IMR-90 (cell line): ENCODE results near the gene PLCD1. TPM values are rescaled to one million over a fixed set of nuclear protein-coding genes. Genes with fewer than 3 reads are reported as not detected.

Source experiments
- ATAC-seq: fragments of 200-7000 bp; cut with Tn5 transposase; 2 replicates; pipeline ENCODE4 v1.9.1; 2020; ENCODE audit warnings: low read depth, mild to moderate bottlenecking, moderate library complexity
- BruUV-seq: library from RNA; stranded (reverse); fragments of 400-500 nt; replicated peaks from 2 replicates; lab custom pipeline; 2021; lab: Mats Ljungman, UMichigan
- CTCF ChIA-PET: fragments of 300-600 bp; formaldehyde crosslinking; extraction: SDS; loops from one replicate; lab custom pipeline; 2021; ENCODE audit warnings: antibody characterized with exemption; lab: Yijun Ruan, JAX
- POLR2A ChIA-PET: fragments of 300-600 bp; sonication (Branson Sonifier 250); formaldehyde crosslinking; loops from one replicate; lab custom pipeline; 2022; ENCODE audit warnings: antibody characterized with exemption; ENCODE audit not compliant: unreplicated experiment; lab: Charles Lee
- DNase-seq: peaks from one replicate; pipeline ENCODE4 v3.0.0; 2013
- H2AFZ ChIP-seq: replicated peaks from 2 replicates; pipeline ENCODE3; 2013; ENCODE audit warnings: low read length, mild to moderate bottlenecking; ENCODE audit not compliant: poor library complexity
- H2AK5ac ChIP-seq: 2 replicates; pipeline ENCODE4 v1.6.1; 2013; ENCODE audit warnings: low read depth, low read length, inconsistent platforms
- H2AK9ac ChIP-seq: replicated peaks from 2 replicates; pipeline ENCODE3; 2013; ENCODE audit warnings: mild to moderate bottlenecking, low read depth, low read length, moderate library complexity; ENCODE audit not compliant: poor library complexity
- H2BK120ac ChIP-seq: 2 replicates; pipeline ENCODE4 v1.6.1; 2013; ENCODE audit warnings: low read depth, low read length, inconsistent platforms
- H2BK15ac ChIP-seq: 3 replicates; pipeline ENCODE4 v1.6.1; 2013; ENCODE audit warnings: low read depth, low read length, inconsistent platforms
- H2BK20ac ChIP-seq: 2 replicates; pipeline ENCODE4 v1.6.1; 2013; ENCODE audit warnings: low read depth, mild to moderate bottlenecking, inconsistent platforms, low read length, moderate library complexity
- H2BK5ac ChIP-seq: 2 replicates; pipeline ENCODE4 v1.6.1; 2013; ENCODE audit warnings: mild to moderate bottlenecking, low read depth, low read length, inconsistent platforms; ENCODE audit not compliant: poor library complexity, severe bottlenecking
- H3K14ac ChIP-seq: replicated peaks from 2 replicates; pipeline ENCODE4 v1.6.1; 2013; ENCODE audit warnings: low read depth, low read length, inconsistent platforms
- H3K18ac ChIP-seq: 2 replicates; pipeline ENCODE4 v1.6.1; 2013; ENCODE audit warnings: low read depth, low read length, control low read depth
- H3K23ac ChIP-seq: 2 replicates; pipeline ENCODE4 v1.6.1; 2013; ENCODE audit warnings: low read depth, low read length, inconsistent platforms
- H3K27ac ChIP-seq: 2 replicates; pipeline ENCODE4 v1.5.1; 2013; ENCODE audit warnings: mild to moderate bottlenecking, control low read depth, low read length; ENCODE audit not compliant: insufficient read depth
- H3K27me3 ChIP-seq: 2 replicates; pipeline ENCODE4 v1.6.1; 2013; ENCODE audit warnings: low read length; ENCODE audit not compliant: control insufficient read depth, insufficient read depth
- H3K36me3 ChIP-seq: 2 replicates; pipeline ENCODE4 v1.6.1; 2013; ENCODE audit warnings: low read length, mixed read lengths; ENCODE audit not compliant: control insufficient read depth, insufficient read depth
- H3K4ac ChIP-seq: 2 replicates; pipeline ENCODE4 v1.6.1; 2013; ENCODE audit warnings: low read depth, low read length, inconsistent platforms
- H3K4me1 ChIP-seq: 2 replicates; pipeline ENCODE4 v1.6.1; 2013; ENCODE audit warnings: low read length, mixed read lengths; ENCODE audit not compliant: control insufficient read depth, insufficient read depth
- H3K4me2 ChIP-seq: 2 replicates; pipeline ENCODE4 v1.6.1; 2013; ENCODE audit warnings: low read depth, mild to moderate bottlenecking, control low read depth, low read length, moderate library complexity
- H3K4me3 ChIP-seq: 2 replicates; pipeline ENCODE4 v1.5.1; 2013; ENCODE audit warnings: low read depth, mild to moderate bottlenecking, control low read depth, low read length, moderate library complexity; ENCODE audit not compliant: insufficient read depth
- H3K56ac ChIP-seq: 2 replicates; pipeline ENCODE4 v1.6.1; 2013; ENCODE audit warnings: low read length, inconsistent platforms; ENCODE audit not compliant: insufficient read depth; ENCODE audit errors: extremely low read depth
- H3K79me1 ChIP-seq, 2 experiments: 2 replicates each; pipeline ENCODE4 v1.6.1; 2013; ENCODE audit warnings: low read length in 2 of 2, inconsistent platforms in 1 of 2, low read depth in 1 of 2
- H3K9ac ChIP-seq: 2 replicates; pipeline ENCODE4 v1.6.1; 2013; ENCODE audit warnings: low read depth, low read length, control low read depth
- H3K9me1 ChIP-seq: 2 replicates; pipeline ENCODE4 v1.6.1; 2013; ENCODE audit warnings: low read length, inconsistent platforms; ENCODE audit not compliant: insufficient read depth
- H3K9me3 ChIP-seq: 2 replicates; pipeline ENCODE4 v1.6.1; 2013; ENCODE audit warnings: low read length; ENCODE audit not compliant: control insufficient read depth, insufficient read depth
- H4K20me1 ChIP-seq: 2 replicates; pipeline ENCODE4 v1.6.1; 2013; ENCODE audit warnings: low read length, inconsistent platforms; ENCODE audit not compliant: insufficient read depth
- H4K5ac ChIP-seq: 2 replicates; pipeline ENCODE4 v1.6.1; 2013; ENCODE audit warnings: mild to moderate bottlenecking, low read depth, low read length, control low read depth
- H4K8ac ChIP-seq, 2 experiments: 2 replicates each; pipeline ENCODE4 v1.6.1; 2013; ENCODE audit warnings: low read depth in 2 of 2, low read length in 2 of 2, control low read depth in 1 of 2, inconsistent platforms in 1 of 2
- H4K91ac ChIP-seq: 2 replicates; pipeline ENCODE4 v1.6.1; 2013; ENCODE audit warnings: low read depth, low read length, inconsistent platforms; ENCODE audit not compliant: insufficient read depth
- BHLHE40 ChIP-seq: fragments of 150-350 bp; IDR thresholded peaks from 2 replicates; pipeline ENCODE4 v1.6.1; 2016; ENCODE audit warnings: mild to moderate bottlenecking, low read depth, low read length
- CHD1 ChIP-seq: IDR thresholded peaks from 2 replicates; pipeline ENCODE4 v1.6.1; 2012; ENCODE audit warnings: low read depth, low read length, improper control_type of control experiment
- CTCF ChIP-seq: conservative IDR thresholded peaks from 2 replicates; pipeline ENCODE4 v1.5.1; 2012; ENCODE audit warnings: mild to moderate bottlenecking, low read depth, low read length, improper control_type of control experiment
- MAZ ChIP-seq: IDR thresholded peaks from 2 replicates; pipeline ENCODE4 v1.6.1; 2012; ENCODE audit warnings: low read depth, mild to moderate bottlenecking, low read length, improper control_type of control experiment, moderate library complexity, borderline replicate concordance
- POLR2A ChIP-seq: IDR thresholded peaks from 2 replicates; pipeline ENCODE4 v1.6.1; 2012; ENCODE audit warnings: mild to moderate bottlenecking, low read depth, low read length
- RAD21 ChIP-seq: IDR thresholded peaks from 2 replicates; pipeline ENCODE4 v1.6.1; 2012; ENCODE audit warnings: low read length, improper control_type of control experiment
- SMC3 ChIP-seq: fragments of 150-350 bp; IDR thresholded peaks from 2 replicates; pipeline ENCODE4 v1.6.1; 2016; ENCODE audit warnings: low read depth, mild to moderate bottlenecking, antibody characterized with exemption, low read length, moderate library complexity
- WGBS, 2 experiments: methylation state at CpG; one replicate each; pipeline versions ENCODE4 v1.1.5 to v1.1.7; 2013; ENCODE audit warnings: missing lambda C conversion rate in 2 of 2; ENCODE audit not compliant: insufficient read length in 1 of 2; ENCODE audit errors: extremely low coverage in 2 of 2; 5-methylcytosine and 5-hydroxymethylcytosine counted together
- dilution Hi-C: fragments of 300-500 bp; cut with HindIII; formaldehyde crosslinking; loops from one replicate; pipeline ENCODE4 v1.14.3; 2018; ENCODE audit warnings: low sequenced_read_pairs; ENCODE audit not compliant: unreplicated experiment
- in situ Hi-C: fragments of 300-500 bp; cut with MboI; formaldehyde crosslinking; loops from 3 replicates; pipeline ENCODE4 v1.14.3; 2019; ENCODE audit warnings: low sequenced_read_pairs, inconsistent platforms, mixed read lengths
- intact Hi-C: fragments of 100-400 bp; cut with micrococcal nuclease; formaldehyde crosslinking; loops from 2 replicates; pipeline ENCODE4 v1.10.0; 2022
- polyA plus RNA-seq, 3 experiments: library from polyadenylated mRNA; depleted of rRNA; stranded (reverse); fragments of >200 nt; gene quantifications; 2 replicates each; pipeline ENCODE4 v1.2.3, GENCODE V29; 2012; ENCODE audit warnings: low replicate concordance in 1 of 3
- total RNA-seq: library from RNA; depleted of rRNA; stranded (reverse); fragments of >200 nt; gene quantifications from 2 replicates; pipeline ENCODE4 v1.2.3, GENCODE V29; 2012
- TF ChIP-seq, protein P1 (sequence below): fragments of 150-350 bp; IDR thresholded peaks from 2 replicates; pipeline ENCODE4 v1.6.1; 2017; ENCODE audit warnings: mild to moderate bottlenecking, antibody characterized with exemption, low read length, low read depth

PLCD1 gene
- total and polyA plus RNA-seq, 2 of the 4 experiments (the other 2 are of a cell fraction) = 14.9 to 16.3 TPM

- Histone ChIP-seq H3K79me1 (peaks cover 3 to 19% of the 10 kb centered on the region in 2 experiments; a peak in 2 of 4 replicates), H3K56ac (no peak overlapping the region), H3K27me3 (no peaks in the 10 kb centered on the region; the same call in 1 of the 2 replicates), H2BK15ac (no peak overlapping the region), H3K18ac (no peak overlapping the region), H3K4me3 (no peak overlapping the region), H3K4me1 (peaks cover 12% of the 10 kb centered on the region), H3K36me3 (peaks cover 8% of the 10 kb centered on the region), H2BK120ac (no peak overlapping the region), H3K9me3 (no peaks in the 10 kb centered on the region), H2AK5ac (no peak overlapping the region), H3K27ac (no peak overlapping the region), H3K14ac (no peak overlapping the region), H3K9ac (no peak overlapping the region), H3K4me2 (no peak overlapping the region), H4K20me1 (no peaks in the 10 kb centered on the region), H2AK9ac (no peak overlapping the region), H4K91ac (no peak overlapping the region), H2BK5ac (no peak overlapping the region), H2BK20ac (no peak overlapping the region), H3K23ac (no peak overlapping the region), H4K8ac (0 out of 4 replicates have a peak overlapping the region, but pooled peaks of 1 of the 2 experiments have one; percentile 54), H3K9me1 (peaks cover 15% of the 10 kb centered on the region), H4K5ac (no peak overlapping the region), H3K4ac (no peak overlapping the region), H2AFZ (no peak overlapping the region)
- dilution Hi-C loops (no loop called here), intact Hi-C loops (loop anchor here (1.0 kb wide), 1 partner anchor 142 kb away; no protein-coding TSS in a partner anchor), in situ Hi-C loops (no loop called here)
- ATAC-seq (peak; percentile 50), DNase-seq (peak; percentile 76)
- ChIA-PET POLR2A (no interaction called here), CTCF (interaction anchor here (0.5 to 1.7 kb wide), 17 partner anchors 11 to 161 kb away, joined by 3 to 16 read pairs (median 3); no protein-coding TSS in a partner anchor)
- WGBS, 2 experiments = 52% methylated on average over 3 of the region's 7 CpGs; no CpG with 5 or more reads in 1 of the 2 experiments
- no TSS peak for BruUV-seq
- TF ChIP-seq, protein P1, sequence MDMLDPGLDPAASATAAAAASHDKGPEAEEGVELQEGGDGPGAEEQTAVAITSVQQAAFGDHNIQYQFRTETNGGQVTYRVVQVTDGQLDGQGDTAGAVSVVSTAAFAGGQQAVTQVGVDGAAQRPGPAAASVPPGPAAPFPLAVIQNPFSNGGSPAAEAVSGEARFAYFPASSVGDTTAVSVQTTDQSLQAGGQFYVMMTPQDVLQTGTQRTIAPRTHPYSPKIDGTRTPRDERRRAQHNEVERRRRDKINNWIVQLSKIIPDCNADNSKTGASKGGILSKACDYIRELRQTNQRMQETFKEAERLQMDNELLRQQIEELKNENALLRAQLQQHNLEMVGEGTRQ = peak; percentile 97
- TF ChIP-seq CHD1 = no peak
- peak; percentile 78 for TF ChIP-seq CTCF
- peak; percentile 36 for TF ChIP-seq SMC3
- TF ChIP-seq BHLHE40 = peak; percentile 86
- peak; percentile 50 for TF ChIP-seq RAD21
- TF ChIP-seq POLR2A = no peak
- 0 out of 2 replicates have a peak, but pooled peaks have one; percentile 18 for TF ChIP-seq MAZ
Measured at GRCh38 chr3:37996785-37997301, 32.6 kb downstream of the PLCD1 start.
